AG04449 (cell line): Measurements from ENCODE around the gene PRDM16.

ENCODE experiments used
- CTCF ChIA-PET: fragments of 350-600 bp; formaldehyde crosslinking; extraction: SDS; loops from one replicate; lab custom pipeline; 2021; ENCODE audit warnings: antibody characterized with exemption; lab: Yijun Ruan, JAX
- POLR2A ChIA-PET: fragments of 400-600, 350-600 bp; formaldehyde crosslinking; extraction: SDS; loops from one replicate; lab custom pipeline; 2020; ENCODE audit warnings: antibody characterized with exemption, inconsistent platforms; lab: Yijun Ruan, JAX
- DNase-seq: peaks from one replicate; pipeline ENCODE4 v3.0.0-alpha.2; 2010; ENCODE audit warnings: low read depth, low spot score
- H3K4me3 ChIP-seq: 2 replicates; pipeline ENCODE4 v1.5.1; 2011; ENCODE audit warnings: low read depth, mild to moderate bottlenecking, control low read depth, low read length
- TF ChIP-seq, protein P1 (sequence below): IDR thresholded peaks from one replicate; pipeline ENCODE4 v1.5.1; 2011; ENCODE audit warnings: mild to moderate bottlenecking, moderate library complexity, low read length, control low read depth, inconsistent platforms; ENCODE audit not compliant: insufficient read depth; ENCODE audit errors: missing control alignments

The PRDM16 gene

DNA sequence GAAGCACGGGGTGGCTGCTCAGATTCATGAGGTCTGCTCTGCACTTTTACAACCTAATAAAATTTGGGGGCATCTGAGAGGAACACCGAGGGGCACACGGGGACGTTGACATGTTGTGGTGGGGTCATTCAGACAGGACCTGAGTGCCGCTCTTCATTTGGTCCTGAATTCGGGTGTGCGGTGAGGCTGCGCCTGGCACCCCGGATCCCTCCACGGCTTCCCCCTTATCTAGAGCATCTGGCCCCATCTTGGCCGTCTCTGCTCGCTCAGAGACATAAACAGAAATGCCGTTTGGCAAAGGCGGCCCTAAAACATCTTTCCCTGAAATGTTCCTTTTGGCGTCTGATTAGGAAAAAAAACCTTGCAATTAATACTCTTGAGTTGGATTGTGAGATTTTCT lies 157.2 kb downstream of the PRDM16 start:
- DNase-seq: no peak
- TF ChIP-seq, protein P1, sequence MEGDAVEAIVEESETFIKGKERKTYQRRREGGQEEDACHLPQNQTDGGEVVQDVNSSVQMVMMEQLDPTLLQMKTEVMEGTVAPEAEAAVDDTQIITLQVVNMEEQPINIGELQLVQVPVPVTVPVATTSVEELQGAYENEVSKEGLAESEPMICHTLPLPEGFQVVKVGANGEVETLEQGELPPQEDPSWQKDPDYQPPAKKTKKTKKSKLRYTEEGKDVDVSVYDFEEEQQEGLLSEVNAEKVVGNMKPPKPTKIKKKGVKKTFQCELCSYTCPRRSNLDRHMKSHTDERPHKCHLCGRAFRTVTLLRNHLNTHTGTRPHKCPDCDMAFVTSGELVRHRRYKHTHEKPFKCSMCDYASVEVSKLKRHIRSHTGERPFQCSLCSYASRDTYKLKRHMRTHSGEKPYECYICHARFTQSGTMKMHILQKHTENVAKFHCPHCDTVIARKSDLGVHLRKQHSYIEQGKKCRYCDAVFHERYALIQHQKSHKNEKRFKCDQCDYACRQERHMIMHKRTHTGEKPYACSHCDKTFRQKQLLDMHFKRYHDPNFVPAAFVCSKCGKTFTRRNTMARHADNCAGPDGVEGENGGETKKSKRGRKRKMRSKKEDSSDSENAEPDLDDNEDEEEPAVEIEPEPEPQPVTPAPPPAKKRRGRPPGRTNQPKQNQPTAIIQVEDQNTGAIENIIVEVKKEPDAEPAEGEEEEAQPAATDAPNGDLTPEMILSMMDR: no peak
- CTCF ChIA-PET: no interaction called here
- POLR2A ChIA-PET: no interaction called here
- no peak overlapping the region for H3K4me3 ChIP-seq

DNA sequence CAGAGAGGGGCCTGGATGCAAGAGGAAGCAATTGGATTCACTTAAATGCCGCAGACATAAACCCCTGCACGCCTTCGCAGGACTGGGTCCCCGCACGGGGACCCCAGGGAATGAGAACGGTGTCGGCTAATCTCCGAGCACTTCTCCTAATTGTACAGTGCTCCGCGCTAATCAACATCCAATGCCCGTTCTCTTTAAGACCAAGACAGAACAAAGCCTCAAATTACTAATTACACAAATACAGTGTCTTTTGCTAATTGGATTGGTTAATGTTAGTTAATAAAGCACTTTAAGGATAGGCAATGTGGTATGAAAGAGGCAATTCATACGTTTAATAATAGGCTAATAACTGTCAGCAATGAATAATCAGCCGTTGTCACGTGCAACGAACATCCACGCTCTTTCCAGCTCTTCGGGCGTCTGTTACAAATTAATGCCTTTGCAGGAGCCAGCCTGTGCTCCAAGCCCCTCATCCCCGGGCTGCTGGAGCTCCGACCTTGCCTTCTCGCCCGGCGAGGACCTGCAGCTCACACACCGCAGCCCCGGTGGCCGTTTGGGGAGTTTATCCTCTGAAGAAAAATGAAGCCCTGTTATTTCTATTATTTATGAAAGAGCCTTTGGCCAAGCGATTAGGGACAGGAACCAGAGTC lies 157.8 kb downstream of the PRDM16 start:
- ChIA-PET CTCF (no interaction called here), POLR2A (no interaction called here)
- DNase-seq: no peak
- no peak overlapping the region for H3K4me3 ChIP-seq
- TF ChIP-seq, protein P1: no peak

DNA sequence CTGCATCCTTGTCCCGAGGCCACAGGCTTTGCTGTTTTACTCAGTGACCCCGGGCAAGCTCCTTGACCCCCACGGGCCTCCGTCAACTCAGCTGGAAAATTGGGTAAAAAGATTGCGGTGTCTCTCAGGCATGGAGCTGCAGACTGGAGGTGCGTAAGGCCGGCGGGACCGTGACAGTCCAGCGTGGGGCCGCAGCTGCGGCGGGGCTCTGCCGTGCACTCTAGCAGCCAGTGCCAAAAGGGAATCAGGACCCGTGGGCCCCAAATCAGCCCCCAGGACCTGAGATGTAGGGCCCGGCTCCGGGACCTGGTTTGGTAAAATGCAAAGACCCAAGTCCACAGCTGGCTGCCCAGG lies 158.3 kb downstream of the PRDM16 start:
- TF ChIP-seq, protein P1: no peak
- H3K4me3 ChIP-seq: no peak overlapping the region
- no peak for DNase-seq
- CTCF ChIA-PET: no interaction called here
- POLR2A ChIA-PET: no interaction called here

DNA sequence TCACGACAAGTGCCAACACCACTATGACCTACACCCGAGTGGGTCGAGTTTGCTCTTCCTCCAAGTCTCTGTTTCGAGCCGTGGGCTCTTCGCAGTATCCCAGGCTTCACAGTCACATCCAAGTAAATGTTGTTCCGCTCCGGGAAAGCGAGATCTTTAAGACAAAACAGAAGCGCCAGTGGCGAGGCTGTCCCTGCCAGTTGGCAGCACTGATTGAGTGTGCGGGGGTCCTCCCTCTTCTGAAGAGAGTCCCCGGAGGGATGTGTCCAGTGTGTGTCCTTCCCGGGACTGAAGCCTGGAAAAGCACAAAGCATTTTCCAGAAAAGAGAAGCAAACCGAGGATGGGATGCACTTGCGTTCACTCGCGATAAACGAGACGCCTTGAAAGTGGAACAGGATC lies 158.9 kb downstream of the PRDM16 start:
- TF ChIP-seq, protein P1: no peak
- H3K4me3 ChIP-seq: no peak overlapping the region
- POLR2A ChIA-PET: no interaction called here
- DNase-seq: no peak
- CTCF ChIA-PET: no interaction called here

DNA sequence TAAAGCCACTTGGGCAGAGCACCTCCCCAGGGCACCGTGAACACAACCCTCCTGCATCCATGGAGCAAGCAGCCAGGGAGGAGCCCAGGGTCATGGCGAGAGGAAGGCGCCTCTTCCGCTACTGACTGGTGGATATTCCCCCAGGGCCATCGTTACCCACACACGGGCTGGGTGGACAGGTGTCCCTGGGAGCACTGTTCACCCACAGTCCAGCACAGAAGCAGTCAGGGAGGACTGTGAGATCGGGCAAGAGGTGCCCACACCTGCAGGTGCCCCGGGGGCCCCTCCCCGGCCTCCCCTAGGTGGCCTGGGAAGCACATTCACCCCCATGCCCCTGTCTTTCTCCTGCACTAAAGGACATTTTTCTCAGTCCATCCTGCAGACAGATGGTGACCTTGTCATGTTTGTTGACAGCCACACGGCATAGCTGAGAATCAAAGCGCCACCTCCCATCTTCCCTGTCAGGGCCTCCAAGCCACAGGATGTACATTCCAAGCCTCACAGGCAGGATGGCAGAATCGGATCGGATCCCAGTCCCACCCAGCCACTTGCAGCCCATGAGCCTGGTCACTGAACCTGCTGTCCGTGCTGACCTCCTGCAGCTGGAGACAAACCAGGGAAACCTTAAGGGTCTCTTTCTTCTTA lies 160.2 kb downstream of the PRDM16 start:
- POLR2A ChIA-PET: no interaction called here
- no peak for DNase-seq
- CTCF ChIA-PET: no interaction called here
- TF ChIP-seq, protein P1: no peak
- H3K4me3 ChIP-seq: no peak overlapping the region

DNA sequence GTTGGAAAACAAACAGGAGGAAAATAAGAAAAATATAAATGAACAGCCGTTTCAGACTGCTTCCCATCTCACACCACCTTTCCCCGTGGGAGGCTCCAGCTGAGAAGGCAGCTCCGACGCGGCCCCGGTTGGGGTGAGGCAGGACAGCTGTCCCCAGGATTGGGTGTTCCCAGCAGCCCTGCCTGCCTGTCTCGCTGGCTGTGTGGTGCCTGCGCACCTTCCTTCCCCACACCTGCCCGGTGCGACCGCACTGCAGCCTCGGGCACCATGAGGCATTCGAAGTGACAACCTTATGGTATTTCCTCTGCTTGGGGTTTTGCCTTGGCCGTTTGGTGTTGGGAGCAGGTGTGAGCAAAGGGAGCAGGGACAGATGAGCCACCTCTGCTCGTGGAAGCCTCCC lies 161.6 kb downstream of the PRDM16 start:
- no peak overlapping the region for H3K4me3 ChIP-seq
- DNase-seq: no peak
- ChIA-PET POLR2A (no interaction called here), CTCF (no interaction called here)
- TF ChIP-seq, protein P1: no peak
